Epithelial cell of esophagus (primary cell): ENCODE data around the gene CNRIP1.
A peak's percentile ranks its signal among the peaks of the same experiment; 100 is the strongest.

Experiments used
- DNase-seq: peaks from one replicate; pipeline ENCODE4 v3.0.0; 2010; ENCODE audit warnings: low read depth
- H3K4me3 ChIP-seq: 2 replicates; pipeline ENCODE4 v1.5.1; 2011; ENCODE audit warnings: mild to moderate bottlenecking, low read length, control low read depth
- CTCF ChIP-seq: IDR thresholded peaks from 2 replicates; pipeline ENCODE4 v1.5.1; 2011; ENCODE audit warnings: low read depth, mild to moderate bottlenecking, low read length, control low read depth, inconsistent platforms; ENCODE audit not compliant: insufficient read depth; ENCODE audit errors: missing control alignments

CNRIP1 gene

GRCh38 chr2:68303033-68303901 is 16.5 kb downstream of the CNRIP1 start:
- TF ChIP-seq CTCF: no peak
- no peak for DNase-seq

GRCh38 chr2:68302281-68302875 is 17.4 kb downstream of the CNRIP1 start:
- peak; percentile 38 for DNase-seq
- no peak overlapping the region for H3K4me3 ChIP-seq
- TF ChIP-seq CTCF: no peak

More at GRCh38 chr2:68303033-68303901, 16.5 kb downstream of the CNRIP1 start:
- H3K4me3 ChIP-seq: no peak overlapping the region

GRCh38 chr2:68295516-68295915 is 24.2 kb downstream of the CNRIP1 start:
- H3K4me3 ChIP-seq: no peak overlapping the region
- no peak for TF ChIP-seq CTCF
- no peak for DNase-seq

GRCh38 chr2:68294913-68295312 is 24.8 kb downstream of the CNRIP1 start:
- TF ChIP-seq CTCF: no peak
- DNase-seq: no peak
- no peak overlapping the region for H3K4me3 ChIP-seq

- no peak for TF ChIP-seq CTCF
- DNase-seq: no peak
- H3K4me3 ChIP-seq: no peak overlapping the region
These were observed 25.6 kb downstream of the CNRIP1 start for GRCh38 chr2:68294187-68294586.

- DNase-seq: no peak
- H3K4me3 ChIP-seq: no peak overlapping the region
- no peak for TF ChIP-seq CTCF
These were observed 26.0 kb downstream of the CNRIP1 start for GRCh38 chr2:68293755-68294154.
